GM10847 (cell line): ENCODE data around the gene GCN1.

Source experiments
- POLR2A ChIP-seq: IDR thresholded peaks from 2 replicates; pipeline ENCODE4 v1.6.1; 2011; ENCODE audit not compliant: insufficient read length; ENCODE audit errors: extremely low read depth

GCN1 gene, protein sequence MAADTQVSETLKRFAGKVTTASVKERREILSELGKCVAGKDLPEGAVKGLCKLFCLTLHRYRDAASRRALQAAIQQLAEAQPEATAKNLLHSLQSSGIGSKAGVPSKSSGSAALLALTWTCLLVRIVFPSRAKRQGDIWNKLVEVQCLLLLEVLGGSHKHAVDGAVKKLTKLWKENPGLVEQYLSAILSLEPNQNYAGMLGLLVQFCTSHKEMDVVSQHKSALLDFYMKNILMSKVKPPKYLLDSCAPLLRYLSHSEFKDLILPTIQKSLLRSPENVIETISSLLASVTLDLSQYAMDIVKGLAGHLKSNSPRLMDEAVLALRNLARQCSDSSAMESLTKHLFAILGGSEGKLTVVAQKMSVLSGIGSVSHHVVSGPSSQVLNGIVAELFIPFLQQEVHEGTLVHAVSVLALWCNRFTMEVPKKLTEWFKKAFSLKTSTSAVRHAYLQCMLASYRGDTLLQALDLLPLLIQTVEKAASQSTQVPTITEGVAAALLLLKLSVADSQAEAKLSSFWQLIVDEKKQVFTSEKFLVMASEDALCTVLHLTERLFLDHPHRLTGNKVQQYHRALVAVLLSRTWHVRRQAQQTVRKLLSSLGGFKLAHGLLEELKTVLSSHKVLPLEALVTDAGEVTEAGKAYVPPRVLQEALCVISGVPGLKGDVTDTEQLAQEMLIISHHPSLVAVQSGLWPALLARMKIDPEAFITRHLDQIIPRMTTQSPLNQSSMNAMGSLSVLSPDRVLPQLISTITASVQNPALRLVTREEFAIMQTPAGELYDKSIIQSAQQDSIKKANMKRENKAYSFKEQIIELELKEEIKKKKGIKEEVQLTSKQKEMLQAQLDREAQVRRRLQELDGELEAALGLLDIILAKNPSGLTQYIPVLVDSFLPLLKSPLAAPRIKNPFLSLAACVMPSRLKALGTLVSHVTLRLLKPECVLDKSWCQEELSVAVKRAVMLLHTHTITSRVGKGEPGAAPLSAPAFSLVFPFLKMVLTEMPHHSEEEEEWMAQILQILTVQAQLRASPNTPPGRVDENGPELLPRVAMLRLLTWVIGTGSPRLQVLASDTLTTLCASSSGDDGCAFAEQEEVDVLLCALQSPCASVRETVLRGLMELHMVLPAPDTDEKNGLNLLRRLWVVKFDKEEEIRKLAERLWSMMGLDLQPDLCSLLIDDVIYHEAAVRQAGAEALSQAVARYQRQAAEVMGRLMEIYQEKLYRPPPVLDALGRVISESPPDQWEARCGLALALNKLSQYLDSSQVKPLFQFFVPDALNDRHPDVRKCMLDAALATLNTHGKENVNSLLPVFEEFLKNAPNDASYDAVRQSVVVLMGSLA (N-terminal part only)

DNA sequence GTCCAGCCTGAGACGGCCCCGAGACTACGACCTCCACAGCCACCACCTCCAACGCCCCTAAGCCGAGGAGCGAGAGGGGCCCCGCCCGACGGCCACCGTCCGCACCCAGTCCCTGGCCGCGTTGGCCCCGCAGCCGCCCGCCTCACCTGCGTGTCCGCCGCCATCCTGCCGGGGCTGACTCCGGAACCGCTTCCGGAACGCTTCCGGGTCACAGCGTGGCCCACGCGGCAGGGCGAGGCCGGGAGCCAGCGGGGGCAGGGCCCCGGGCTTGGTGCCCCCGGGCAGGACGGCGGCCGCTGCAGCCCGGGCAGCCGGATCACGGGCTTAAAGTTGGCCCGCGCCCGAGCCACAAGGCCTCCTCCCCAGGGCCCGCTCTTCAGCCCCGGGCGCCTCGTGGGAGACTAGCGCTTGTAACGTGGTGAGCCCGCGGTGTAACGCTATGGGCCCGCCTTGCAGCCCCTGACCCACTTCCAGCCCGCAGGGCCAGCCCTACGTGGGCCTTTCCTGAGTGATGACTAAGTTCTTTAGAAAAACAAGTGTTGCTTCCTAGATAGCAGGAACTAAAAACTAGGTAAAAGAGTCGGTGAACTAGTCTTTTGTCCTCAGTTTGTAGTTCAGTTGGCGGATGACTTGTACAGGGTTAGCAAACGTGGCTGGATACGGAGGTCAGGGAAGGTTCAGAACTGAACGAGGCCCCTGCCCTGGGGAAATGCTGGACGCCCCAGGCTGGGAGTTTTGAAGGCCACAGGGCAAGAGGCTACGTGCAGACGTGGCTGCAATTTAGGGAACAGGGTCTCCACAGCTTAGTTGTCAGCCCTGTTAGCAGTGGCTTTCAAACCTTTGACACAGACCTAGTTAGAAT lies at the start of gene GCN1:
GCN1 (minus strand) TSS at position 182 of the 862 bp plus-strand sequence; CDS start at position 164, 18 bp downstream.
- TF ChIP-seq POLR2A: peak; percentile 95

DNA sequence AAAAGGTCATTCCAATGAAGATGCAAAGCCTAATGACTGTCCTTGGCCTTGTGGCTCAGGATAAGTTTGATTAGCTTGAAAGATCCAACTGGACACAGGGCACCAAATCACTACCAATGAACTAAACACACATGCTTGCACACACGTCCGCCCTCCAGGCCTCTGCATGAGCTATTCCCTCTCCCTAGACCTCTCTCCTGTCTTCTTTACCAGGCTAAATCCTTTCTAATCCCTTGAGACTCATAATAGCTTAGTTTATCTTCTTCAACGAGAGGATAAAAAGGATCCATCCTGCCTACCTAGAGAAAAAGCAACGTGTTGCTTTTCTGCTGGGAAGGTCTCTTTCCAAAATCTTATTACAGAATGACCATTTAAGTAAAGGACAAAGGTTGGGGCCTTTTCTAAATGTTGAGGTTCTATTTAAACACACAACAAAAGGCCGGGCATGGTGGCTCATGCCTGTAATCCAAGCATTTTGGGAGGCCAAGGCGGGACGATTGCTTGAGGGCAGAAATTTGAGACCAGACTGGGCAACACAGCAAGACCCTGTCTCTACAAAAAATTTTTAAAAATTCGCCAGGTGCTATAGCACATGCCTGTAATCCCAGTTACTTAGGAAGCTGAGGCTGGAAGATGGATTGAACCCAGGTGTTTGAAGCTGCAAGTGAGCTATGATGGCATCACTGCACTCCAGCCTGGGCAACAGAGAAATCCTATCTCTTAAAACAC lies 48.6 kb upstream of the GCN1 start:
- TF ChIP-seq POLR2A: no peak

DNA sequence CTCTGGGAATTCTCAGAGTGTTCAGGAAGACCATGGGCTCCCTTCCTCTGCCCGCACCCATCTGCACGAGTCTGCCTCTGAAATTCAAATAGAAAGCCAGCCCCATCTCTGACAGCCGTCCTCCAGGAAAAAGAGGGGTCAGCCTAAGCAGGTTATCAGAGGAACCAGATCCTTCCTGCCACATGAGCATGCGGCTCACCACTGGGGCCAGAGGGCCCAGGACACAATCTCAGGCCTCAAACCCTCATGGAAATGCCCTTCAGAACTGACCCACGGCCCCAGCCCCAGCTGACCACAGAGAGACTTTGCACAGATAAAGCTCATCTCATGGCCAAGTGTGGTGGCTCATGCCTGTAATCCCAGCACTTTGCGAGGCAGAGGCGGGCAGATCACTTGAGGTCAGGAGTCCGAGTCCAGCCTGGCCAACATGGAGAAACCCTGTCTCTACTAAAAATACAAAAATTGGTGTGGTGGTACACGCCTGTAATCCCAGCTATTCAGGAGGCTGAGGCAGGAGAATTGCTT lies 47.8 kb upstream of the GCN1 start:
- no peak for TF ChIP-seq POLR2A

DNA sequence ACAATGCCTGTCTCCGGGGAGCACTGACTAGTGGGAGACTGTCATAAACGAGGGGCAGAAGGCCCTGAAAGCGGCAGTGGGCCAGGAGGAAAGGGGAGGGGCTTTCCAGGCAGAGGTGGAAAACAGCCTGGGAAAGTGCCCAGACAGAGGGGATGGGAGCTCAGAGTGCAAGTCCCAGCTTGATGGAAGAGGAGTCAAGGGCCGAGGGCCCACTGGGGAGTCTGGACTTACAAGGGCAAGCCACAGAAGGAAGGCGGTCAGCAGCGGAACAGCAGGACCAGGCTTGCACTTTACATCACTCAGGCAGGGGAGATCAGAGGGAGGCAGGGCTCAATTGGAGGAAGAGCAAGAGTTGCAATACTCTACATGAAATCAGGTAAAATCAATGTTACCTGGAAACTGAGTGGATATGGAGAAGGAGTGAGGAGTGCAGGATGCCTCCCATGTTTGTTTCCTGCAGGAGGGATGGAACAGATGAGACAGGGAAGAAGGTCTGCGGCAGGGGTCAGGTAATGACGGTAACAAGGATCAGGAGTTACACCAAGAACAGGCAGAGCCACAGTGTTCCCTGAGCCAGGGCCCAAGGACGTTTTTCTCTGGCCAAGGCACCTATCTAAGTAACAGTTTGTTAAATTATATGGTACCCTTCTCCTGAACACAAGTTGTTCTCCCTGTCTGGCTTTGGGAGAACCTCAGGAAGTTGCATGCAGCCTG lies 47.2 kb upstream of the GCN1 start:
- TF ChIP-seq POLR2A: no peak

DNA sequence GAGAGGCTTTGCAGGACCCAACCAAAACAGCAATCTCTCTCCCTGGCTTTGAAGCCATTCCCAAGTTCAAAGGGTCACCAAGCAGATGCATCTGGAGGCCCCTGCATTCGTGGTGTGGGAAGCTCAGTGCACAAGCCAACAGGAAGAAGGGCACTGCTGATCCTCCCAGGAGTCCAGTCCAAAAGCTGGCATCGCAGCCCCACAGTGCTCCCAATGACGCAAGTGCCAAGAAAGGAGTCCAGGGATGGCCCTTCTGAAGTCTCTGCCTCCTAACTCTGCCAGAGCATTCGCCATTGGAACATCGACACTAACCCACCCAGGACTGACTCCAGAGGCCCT lies 45.9 kb upstream of the GCN1 start:
- no peak for TF ChIP-seq POLR2A

DNA sequence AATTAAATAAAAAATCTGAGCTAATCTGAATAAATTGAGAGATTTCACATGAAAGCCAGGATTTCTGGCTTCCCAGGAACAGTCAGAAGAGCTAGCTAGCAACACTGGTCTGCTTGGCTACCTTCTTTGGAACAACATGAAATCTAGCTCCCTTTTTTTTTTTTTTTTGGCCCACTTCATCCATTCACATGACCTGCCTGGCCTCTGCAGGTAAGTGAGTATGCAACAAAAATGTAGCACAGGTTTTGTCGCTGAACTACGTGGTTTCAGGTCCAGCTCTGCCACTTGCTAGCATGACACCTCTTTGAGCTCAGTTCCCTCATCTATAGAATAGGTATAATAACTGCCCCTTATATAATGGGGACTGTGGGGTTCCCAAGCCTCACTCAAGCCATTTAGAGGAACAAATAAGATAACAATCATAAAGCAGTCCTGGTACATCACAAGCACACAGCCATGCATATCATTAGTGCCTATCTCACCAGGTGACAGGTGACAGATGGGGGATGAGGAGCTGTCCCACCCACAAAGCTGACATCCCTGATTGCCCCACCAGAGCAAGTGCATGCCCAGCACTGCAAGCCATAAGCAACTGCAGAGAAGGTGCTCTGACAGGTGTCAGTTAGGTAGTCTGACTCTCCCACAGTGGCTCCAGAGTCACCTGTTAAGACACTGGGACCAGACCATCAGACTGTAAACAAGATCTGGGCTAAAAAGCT lies 45.4 kb upstream of the GCN1 start:
- TF ChIP-seq POLR2A: no peak

DNA sequence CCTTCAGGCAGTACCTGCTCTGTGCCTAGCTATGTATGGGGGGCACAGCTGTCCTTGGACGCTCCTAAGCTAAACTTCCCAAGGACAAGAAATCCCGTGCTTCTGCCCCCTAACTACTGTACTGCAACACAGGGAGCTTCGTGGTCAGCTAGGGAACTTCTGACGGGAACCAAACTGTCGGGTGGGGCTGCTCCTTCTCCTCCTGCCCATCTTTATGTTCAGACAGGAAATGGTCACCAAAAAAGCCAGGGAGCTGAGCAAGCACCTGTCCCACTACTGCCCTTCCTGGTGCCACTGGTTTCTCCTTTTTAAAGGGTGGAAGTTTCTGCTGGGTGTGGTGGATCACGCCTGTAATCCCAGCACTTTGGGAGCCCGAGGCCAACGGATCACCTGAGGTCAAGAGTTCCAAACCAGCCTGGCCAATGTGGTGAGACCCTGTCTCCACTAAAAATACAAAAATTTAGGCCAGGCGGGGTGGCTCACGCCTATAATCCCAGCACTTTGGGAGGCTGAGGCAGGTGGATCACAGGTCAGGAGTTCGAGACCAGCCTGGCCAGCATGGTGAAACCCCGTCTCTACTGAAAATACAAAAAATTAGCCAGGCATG lies 44.4 kb upstream of the GCN1 start:
- TF ChIP-seq POLR2A: no peak

DNA sequence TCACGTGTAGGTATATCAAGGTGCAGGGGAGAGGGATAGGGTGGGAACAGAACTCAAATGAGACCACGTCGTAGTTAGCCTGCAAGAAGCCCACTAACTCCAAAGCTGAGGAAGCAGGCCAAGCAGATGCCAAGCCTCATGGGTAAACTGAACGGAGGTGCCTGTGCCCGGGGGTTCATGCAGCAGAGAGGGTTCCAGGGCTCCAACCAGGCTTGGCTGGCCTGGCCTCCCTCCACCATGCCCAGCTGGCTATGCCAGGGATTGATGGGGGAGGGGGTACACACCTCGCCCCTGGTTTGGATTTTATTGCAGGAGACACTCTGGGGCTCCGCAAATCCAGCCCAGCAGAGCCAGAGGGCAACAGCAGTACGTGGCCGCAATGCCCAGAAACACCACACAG lies 43.7 kb upstream of the GCN1 start:
- TF ChIP-seq POLR2A: no peak

DNA sequence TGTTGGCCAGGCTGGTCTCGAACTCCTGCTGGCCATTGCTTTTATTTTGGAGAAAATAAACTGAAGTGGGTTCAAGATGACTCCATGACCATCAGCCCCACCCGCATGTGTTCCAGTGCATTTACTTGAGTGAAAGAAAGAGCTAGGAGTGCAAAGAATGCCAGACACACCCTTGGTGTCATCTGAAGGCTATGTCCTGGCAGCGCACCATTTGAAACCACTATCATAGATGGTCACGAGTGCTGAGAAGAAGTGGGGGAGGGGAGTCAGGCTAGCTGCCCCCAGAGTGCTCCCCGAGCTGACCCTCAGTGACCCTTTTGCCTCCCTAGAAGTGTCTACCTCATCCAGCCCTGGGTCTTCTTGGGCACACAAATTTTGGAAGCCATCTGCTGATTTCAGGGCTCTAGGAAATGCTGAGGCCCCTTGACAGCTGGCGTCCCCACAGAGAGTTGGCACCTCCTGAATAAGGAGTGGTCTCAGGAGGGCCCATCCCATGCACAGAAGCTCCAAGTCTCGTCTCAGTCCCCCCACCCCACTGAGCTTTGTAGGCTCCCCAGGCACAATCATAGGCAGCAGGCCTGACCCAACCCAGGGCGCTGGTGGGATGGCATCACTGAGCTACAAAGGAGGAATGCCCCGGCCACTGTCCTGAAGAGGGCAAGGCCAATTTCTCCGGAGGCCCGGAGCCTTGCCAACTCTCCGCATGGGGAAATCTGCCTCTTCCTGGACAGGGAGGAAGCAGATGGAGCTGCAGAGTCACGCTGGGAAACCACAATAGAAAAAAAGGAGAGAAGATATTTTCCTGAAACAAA lies 43.1 kb upstream of the GCN1 start:
- no peak for TF ChIP-seq POLR2A

DNA sequence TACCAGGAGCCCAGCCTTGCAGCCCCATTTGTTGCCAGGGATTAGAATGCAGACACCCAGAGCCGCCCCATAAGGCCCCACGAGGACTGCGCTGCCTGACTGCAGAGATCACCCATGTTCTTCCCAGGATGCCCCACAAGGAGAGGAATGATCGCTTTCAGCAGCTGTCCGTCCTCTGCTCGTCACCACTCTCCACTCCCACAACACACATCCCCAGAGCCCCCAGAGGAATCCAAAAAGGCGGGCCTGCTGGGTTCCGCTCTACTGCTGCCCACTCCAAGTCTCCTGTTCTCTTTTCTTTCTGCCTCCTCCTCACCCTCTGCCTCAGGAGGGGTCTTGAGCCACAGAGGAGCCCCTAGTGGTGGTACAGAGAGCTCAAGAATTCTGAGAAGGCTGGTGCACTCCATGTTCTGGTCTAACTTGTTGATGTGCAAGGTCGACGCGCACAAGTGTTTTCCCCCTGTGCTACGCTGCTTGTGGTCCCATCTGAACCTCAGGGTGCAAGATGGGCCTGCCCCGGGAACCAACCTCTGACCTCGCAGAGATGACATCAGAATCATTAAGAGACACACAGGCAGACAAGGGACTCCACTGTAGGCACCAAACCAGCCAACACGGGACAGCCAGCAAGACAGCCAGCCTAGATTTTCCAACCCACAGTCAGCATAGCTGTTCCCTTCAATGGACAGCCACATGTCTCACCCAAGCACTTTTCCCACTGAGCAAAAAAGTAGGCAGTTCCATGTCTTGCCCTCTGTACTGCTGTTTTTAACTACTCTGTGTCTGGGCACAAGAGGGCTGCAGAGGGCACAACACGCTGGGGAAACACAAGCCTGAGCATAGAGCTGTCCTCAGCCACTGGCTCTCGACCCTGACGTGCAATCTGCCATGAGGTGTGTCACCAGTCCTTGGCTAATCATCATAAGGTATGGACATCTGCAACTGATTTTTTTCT lies 41.1 kb upstream of the GCN1 start:
- TF ChIP-seq POLR2A: no peak
